HG02852 (cell line): ENCODE measurements around the gene KCNIP4.

ENCODE experiments used
- ATAC-seq: cut with Tn5 transposase; IDR thresholded peaks from one replicate; pipeline ENCODE4 v1.9.1; 2021; ENCODE audit warnings: mild to moderate bottlenecking, moderate library complexity; ENCODE audit not compliant: unreplicated experiment

Gene KCNIP4

GRCh38 chr4:21002286-21002685 is 946.3 kb downstream of the KCNIP4 start:
- no peak for ATAC-seq

GRCh38 chr4:21001490-21001889 is 947.1 kb downstream of the KCNIP4 start:
- ATAC-seq, result no peak

DNA sequence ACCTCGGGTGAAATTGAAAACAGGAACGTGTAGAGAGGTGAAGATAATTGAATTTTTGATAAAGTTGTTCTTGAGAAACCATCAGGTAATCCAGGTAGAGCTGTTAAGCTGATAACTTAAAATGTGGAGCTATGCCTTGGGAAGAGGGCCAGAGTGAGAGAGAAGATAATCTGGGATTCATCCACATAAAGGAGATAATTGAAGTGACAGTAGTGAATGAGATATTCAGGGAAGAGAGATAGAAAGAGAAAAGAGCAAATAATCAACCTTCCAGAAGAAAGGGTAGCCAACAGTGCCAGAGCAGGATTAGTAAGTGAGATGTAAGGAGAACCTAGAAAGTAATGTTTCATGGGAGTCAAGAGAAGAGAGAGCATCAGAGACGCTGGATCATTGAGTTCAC is 950.7 kb downstream of the KCNIP4 start:
- no peak for ATAC-seq

GRCh38 chr4:20995610-20996009 is 953.0 kb downstream of the KCNIP4 start:
- ATAC-seq, result no peak

GRCh38 chr4:20995015-20995414 is 953.6 kb downstream of the KCNIP4 start:
- ATAC-seq, result no peak

DNA sequence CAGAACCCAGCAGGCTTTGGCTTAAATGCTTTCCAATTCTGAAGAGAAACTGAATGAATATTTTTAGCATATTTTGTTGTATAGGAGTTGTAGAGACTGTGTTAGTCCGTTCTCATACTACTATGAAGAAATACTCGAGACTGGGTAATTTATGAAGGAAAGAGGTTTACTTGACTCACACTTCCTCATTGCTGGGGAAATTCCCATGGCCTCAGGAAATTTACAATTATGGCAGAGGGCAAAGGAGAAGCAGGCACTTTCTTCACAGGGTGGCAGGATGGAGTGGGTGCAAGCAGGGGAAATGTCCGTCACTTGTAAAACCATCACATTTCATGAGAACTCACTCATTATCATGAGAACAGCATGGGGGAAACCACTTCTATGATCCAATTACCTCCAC is 956.6 kb downstream of the KCNIP4 start:
- no peak for ATAC-seq

DNA sequence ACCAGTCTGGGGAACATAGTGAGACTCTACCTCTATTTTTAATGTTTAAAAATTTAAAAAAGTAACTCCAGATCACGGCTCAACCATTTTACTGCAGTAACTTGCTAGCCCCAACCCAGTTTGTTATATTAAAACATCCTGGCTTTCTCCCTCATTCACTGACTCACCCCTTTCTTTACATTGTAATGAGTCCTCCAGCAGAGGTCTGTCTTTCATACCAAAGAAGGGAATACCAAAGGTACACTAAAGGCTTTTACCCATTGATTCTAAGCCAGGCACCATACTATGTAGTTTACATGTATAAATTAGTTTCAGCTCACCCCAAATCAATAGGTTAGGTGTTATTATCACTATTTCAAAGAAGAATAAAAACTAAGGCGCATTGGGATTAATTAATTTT is 961.4 kb downstream of the KCNIP4 start:
- no peak for ATAC-seq

DNA sequence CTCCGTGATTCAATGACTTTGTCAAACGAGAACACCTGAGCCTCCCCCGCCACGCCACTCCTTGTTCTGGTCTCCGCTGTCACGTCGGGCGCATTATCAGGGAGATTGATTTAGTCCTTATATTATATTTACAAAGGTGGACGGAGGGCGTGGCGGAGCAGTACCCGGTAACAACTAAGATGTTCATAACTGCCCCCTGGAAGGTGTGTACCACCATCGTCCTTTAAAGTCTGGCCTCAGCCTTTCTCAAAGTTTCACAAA is 964.1 kb downstream of the KCNIP4 start:
- ATAC-seq, result no peak

- no peak for ATAC-seq
Observed at GRCh38 chr4:20983763-20984575, 964.6 kb downstream of the KCNIP4 start.

DNA sequence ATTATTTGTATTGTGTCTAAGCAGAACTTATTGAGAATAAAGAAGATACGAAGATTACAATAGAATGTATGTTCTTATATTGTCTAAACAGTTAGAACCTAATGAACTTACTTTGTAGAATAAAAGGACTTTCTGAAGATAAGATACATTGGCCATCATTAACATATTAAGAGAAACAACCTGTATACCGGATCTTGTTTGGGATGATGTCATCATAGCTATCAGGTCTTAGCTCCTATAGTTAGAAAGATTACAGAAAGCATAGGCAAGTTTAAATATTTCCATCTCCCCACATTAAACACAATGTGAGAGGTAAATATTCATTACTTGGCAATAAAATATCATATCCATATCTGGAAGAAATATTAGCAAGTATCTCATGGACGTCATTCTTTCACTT is 966.0 kb downstream of the KCNIP4 start:
- ATAC-seq, result no peak

DNA sequence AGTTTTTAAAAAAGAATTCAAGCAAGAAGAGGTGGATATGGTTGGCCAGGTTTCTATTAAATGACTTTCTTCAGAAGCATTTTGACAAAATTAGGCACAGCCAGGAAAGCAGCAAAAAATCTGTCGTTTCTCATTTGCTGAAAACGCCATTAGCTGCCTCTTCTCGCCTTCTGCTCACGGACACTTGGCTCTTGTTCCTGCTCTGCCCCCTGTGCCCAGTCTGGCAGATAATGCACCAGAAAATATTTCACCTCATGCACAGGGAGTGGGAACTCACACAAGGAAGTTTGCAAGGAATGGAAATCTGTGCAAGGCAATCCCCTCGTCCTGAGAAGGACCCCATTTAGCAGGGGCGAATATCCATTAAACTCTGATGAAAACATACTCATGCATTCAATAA is 988.3 kb downstream of the KCNIP4 start:
- ATAC-seq, result no peak

DNA sequence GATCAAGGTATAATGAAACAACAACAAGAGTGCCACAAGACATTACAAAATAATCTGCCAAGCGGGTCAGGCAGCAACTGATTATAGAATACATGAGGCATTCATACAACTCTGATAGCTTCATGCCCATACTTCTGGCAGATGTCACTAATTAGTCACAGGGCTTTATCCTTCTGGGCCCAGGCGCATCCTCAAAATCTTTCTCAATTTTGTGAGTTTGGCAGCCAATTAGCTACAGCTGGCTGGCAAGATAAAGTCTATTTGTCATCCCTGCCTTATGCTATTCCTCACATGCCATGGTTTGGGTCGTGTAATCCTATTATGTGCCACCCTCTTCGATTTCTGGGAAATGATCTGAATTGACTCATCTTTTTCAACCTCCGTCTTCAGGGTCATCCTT is 994.0 kb downstream of the KCNIP4 start:
- ATAC-seq, result no peak

- ATAC-seq, result no peak
Observed at GRCh38 chr4:20944961-20945360, 1003.6 kb downstream of the KCNIP4 start.

DNA sequence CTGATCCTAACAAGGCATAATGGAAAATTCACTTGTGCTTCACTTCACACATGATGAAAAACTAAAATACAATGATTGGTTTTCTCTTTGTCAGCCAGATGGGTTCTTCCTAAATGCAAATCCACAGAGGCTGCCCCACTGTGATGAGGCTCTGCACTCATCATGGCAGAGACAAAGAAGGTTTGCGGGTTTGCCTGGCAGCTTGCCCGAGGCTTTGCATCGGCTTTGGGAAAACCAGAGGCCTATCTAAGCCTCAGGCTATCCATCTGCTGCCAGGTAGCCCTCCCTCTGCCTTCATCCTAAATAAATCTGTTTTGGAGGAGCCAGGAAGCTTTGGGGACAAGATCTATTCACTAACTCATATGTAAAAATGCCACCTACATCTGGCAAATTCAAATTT is 1004.1 kb downstream of the KCNIP4 start:
- ATAC-seq, result no peak

DNA sequence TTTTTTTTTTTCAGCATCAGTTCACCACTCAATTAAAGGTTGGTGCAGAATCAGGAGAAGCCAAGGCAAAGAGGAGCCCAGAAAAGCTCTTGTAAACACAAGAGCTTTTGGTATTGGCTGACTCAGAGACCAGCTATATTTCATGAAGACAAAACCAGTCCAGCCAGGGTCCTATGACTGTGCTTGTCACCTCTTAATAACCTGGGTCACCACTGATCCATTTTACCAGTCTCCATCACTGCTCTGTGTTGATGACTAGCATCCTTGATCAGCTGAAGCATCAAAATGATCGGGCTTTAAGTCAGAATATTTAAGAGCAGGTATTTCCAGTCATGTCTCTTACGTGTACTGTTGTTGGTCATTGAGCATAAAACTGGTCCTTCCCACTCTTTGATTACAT is 1010.4 kb downstream of the KCNIP4 start:
- ATAC-seq, result no peak

DNA sequence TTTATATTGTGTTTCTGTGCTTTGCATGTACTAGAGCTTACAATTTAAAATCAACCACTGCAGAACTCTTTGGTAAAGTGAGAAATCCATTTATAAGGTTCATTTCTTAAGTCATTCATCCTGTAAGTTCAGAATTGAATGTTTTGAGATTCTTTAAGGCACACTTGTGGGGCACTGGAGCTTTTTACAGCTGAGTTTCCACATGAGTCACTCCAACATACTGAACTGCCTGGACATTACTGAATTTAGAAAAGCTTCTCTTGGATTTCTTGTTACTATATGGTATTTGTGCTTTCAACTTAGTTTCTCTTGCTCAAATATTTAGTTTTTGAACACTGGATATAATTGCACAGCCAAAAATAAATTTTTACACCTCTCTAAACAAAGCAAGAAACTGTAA is 1022.0 kb downstream of the KCNIP4 start:
- ATAC-seq, result no peak

GRCh38 chr4:20925176-20925575 is 1023.4 kb downstream of the KCNIP4 start:
- no peak for ATAC-seq

GRCh38 chr4:20922962-20923361 is 1025.6 kb downstream of the KCNIP4 start:
- no peak for ATAC-seq

GRCh38 chr4:20916106-20916505 is 1032.5 kb downstream of the KCNIP4 start:
- no peak for ATAC-seq

DNA sequence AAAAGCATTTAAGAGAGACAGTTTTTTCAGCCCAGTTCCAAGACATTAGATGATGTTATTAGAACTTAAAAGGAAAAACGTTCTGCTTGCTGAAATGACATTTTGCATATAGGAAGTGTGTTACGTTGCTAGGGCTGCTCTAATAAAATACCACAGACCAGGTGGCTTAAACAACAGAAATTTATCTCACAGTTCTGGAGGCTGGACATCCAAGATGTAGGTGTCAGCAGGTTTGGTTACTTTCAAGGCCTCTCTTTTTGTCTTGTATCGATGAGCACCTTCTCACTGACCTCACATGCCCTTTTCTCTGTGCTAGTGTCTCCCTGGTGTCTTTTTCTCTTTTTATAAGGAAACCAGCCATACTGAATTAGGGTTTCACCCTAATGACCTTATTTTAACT is 1043.6 kb downstream of the KCNIP4 start:
- ATAC-seq, result no peak

DNA sequence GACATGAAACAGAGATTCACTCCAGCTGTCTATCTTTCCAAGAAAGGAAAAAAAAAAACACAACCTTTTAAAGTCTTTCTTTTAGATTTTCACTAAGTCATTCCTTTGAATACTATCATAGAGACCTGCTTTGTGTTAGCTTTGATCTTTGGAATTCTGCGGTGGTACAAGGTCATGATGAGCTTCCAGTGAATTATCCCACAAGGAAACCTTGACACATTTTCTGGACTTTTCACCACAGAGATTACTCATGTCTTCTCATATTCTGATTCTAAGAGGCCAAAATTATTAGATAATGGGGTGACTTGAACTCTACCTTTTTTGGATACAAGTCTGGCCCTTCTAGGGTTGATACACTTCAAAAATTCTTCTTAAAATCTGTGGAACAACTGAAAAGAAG is 1046.7 kb downstream of the KCNIP4 start:
- ATAC-seq, result no peak

DNA sequence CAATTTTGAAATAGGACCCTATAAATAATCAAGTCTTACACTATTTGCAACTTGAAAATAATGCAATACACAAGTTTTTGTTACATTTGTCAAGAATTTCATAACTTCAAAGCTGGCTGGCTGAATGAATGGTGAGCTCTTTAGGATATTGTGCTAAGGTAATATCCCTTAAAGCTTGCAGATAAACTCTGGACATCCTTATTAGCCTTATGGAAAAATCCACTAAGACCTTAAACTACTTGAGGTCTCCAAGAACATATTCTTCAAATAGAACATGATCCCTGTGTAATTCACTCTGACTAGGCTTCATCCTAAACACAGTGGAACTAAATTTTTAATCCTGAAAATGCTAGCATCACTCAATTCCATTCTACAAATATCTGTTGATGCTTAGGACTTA is 1049.0 kb downstream of the KCNIP4 start:
- ATAC-seq, result no peak

GRCh38 chr4:20895988-20896387 is 1052.6 kb downstream of the KCNIP4 start:
- no peak for ATAC-seq
